Panc1 (cell line): ENCODE measurements around the gene ITGA11. TPM values are rescaled to one million over a fixed set of nuclear protein-coding genes. Genes with fewer than 3 reads are reported as not detected.

ENCODE experiments used
- ATAC-seq: fragments of 200-7000 bp; cut with Tn5 transposase; 2 replicates; pipeline ENCODE4 v1.9.1; 2020; ENCODE audit warnings: mild to moderate bottlenecking, moderate library complexity
- BruUV-seq: library from RNA; stranded (reverse); fragments of 400-500 nt; replicated peaks from 2 replicates; lab custom pipeline; 2021; lab: Mats Ljungman, UMichigan
- CTCF ChIA-PET: fragments of 300-600 bp; sonication (Branson Sonifier 250); formaldehyde crosslinking; loops from one replicate; lab custom pipeline; 2022; ENCODE audit warnings: antibody characterized with exemption; lab: Charles Lee
- POLR2A ChIA-PET: fragments of 300-600 bp; sonication (Branson Sonifier 250); formaldehyde crosslinking; loops from one replicate; lab custom pipeline; 2022; ENCODE audit warnings: antibody characterized with exemption; lab: Charles Lee
- DNase-seq: peaks from one replicate; pipeline ENCODE4 v3.0.0-alpha.2; 2010; ENCODE audit warnings: low read depth, low spot score
- H3K27ac ChIP-seq: 2 replicates; pipeline ENCODE4 v1.5.1; 2011; ENCODE audit warnings: mild to moderate bottlenecking, low read length, inconsistent platforms
- H3K27me3 ChIP-seq: fragments of 200-500 bp; sonication (Bioruptor generic); 2 replicates; pipeline ENCODE4 v1.6.0; 2014; ENCODE audit warnings: low read length, inconsistent platforms; ENCODE audit not compliant: control insufficient read depth, insufficient read depth
- H3K36me3 ChIP-seq: fragments of 200-500 bp; sonication (Bioruptor generic); 2 replicates; pipeline ENCODE4 v1.5.1; 2014; ENCODE audit warnings: inconsistent platforms, mild to moderate bottlenecking, low read length, moderate library complexity; ENCODE audit not compliant: control insufficient read depth, insufficient read depth
- H3K4me1 ChIP-seq: 2 replicates; pipeline ENCODE4 v1.5.1; 2011; ENCODE audit warnings: inconsistent platforms, mild to moderate bottlenecking, low read length, moderate library complexity; ENCODE audit not compliant: control insufficient read depth, insufficient read depth
- H3K4me3 ChIP-seq, 2 experiments: 2 replicates each; pipeline ENCODE4 v1.5.1; 2011 to 2012; ENCODE audit warnings: low read depth in 2 of 2, low read length in 2 of 2, mild to moderate bottlenecking in 2 of 2, inconsistent platforms in 1 of 2, moderate library complexity in 1 of 2
- H3K9me3 ChIP-seq: fragments of 200-500 bp; sonication (Bioruptor generic); 2 replicates; pipeline ENCODE4 v1.5.1; 2014; ENCODE audit warnings: low read depth, mild to moderate bottlenecking, inconsistent platforms, low read length, moderate library complexity; ENCODE audit not compliant: control insufficient read depth, insufficient read depth
- POLR2AphosphoS5 ChIP-seq: IDR thresholded peaks from 2 replicates; pipeline ENCODE4 v1.6.1; 2012; ENCODE audit warnings: mild to moderate bottlenecking, low read depth, low read length, moderate library complexity
- SIN3A ChIP-seq: IDR thresholded peaks from 2 replicates; pipeline ENCODE4 v1.6.1; 2012; ENCODE audit warnings: low read depth, mild to moderate bottlenecking, low read length, moderate library complexity, borderline replicate concordance; ENCODE audit not compliant: insufficient read depth
- TCF7L2 ChIP-seq: IDR thresholded peaks from 2 replicates; pipeline ENCODE4 v1.6.1; 2011; ENCODE audit warnings: mild to moderate bottlenecking, low read depth, low read length, inconsistent platforms
- in situ Hi-C: cut with HindIII; loops from 2 replicates; pipeline ENCODE4 v1.10.0; 2016; ENCODE audit warnings: low sequenced_read_pairs, low pct_unique_long_range_greater_than_20kb
- intact Hi-C: fragments of 100-400 bp; cut with micrococcal nuclease; formaldehyde crosslinking; loops from one replicate; pipeline ENCODE4 v1.10.0; 2022; ENCODE audit not compliant: unreplicated experiment
- total RNA-seq: library from RNA; stranded (reverse); gene quantifications from one replicate; pipeline ENCODE4 v1.2.1, GENCODE V29; 2021; ENCODE audit not compliant: unreplicated experiment
- TF ChIP-seq, protein P1 (sequence below): fragments of 450-650 bp; IDR thresholded peaks from 2 replicates; pipeline ENCODE4 v1.5.1; 2017; ENCODE audit warnings: mild to moderate bottlenecking
- TF ChIP-seq, protein P2 (sequence below), 2 experiments: IDR thresholded peaks; 2 replicates each; pipeline ENCODE4 v1.6.1; 2011 to 2012; ENCODE audit warnings: low read depth in 2 of 2, control low read depth in 1 of 2, low read length in 1 of 2, mild to moderate bottlenecking in 1 of 2, moderate library complexity in 1 of 2; ENCODE audit not compliant: insufficient read depth in 1 of 2

Gene ITGA11
- total RNA-seq, 1 experiment from 2014 or later: 0.28 TPM

GRCh38 chr15:68336516-68336915 is 95.4 kb downstream of the ITGA11 start:
- H3K36me3 ChIP-seq: no peaks in the 10 kb centered on the region
- intact Hi-C loops (no loop called here), in situ Hi-C loops (no loop called here)
- no TSS peak for BruUV-seq
- POLR2A ChIA-PET: no interaction called here
- ATAC-seq (no peak), DNase-seq (no peak)
- H3K27me3 ChIP-seq: no peaks in the 10 kb centered on the region
- no peak for TF ChIP-seq SIN3A
- TF ChIP-seq, protein P1, sequence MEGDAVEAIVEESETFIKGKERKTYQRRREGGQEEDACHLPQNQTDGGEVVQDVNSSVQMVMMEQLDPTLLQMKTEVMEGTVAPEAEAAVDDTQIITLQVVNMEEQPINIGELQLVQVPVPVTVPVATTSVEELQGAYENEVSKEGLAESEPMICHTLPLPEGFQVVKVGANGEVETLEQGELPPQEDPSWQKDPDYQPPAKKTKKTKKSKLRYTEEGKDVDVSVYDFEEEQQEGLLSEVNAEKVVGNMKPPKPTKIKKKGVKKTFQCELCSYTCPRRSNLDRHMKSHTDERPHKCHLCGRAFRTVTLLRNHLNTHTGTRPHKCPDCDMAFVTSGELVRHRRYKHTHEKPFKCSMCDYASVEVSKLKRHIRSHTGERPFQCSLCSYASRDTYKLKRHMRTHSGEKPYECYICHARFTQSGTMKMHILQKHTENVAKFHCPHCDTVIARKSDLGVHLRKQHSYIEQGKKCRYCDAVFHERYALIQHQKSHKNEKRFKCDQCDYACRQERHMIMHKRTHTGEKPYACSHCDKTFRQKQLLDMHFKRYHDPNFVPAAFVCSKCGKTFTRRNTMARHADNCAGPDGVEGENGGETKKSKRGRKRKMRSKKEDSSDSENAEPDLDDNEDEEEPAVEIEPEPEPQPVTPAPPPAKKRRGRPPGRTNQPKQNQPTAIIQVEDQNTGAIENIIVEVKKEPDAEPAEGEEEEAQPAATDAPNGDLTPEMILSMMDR: no peak
- TF ChIP-seq, protein P2, sequence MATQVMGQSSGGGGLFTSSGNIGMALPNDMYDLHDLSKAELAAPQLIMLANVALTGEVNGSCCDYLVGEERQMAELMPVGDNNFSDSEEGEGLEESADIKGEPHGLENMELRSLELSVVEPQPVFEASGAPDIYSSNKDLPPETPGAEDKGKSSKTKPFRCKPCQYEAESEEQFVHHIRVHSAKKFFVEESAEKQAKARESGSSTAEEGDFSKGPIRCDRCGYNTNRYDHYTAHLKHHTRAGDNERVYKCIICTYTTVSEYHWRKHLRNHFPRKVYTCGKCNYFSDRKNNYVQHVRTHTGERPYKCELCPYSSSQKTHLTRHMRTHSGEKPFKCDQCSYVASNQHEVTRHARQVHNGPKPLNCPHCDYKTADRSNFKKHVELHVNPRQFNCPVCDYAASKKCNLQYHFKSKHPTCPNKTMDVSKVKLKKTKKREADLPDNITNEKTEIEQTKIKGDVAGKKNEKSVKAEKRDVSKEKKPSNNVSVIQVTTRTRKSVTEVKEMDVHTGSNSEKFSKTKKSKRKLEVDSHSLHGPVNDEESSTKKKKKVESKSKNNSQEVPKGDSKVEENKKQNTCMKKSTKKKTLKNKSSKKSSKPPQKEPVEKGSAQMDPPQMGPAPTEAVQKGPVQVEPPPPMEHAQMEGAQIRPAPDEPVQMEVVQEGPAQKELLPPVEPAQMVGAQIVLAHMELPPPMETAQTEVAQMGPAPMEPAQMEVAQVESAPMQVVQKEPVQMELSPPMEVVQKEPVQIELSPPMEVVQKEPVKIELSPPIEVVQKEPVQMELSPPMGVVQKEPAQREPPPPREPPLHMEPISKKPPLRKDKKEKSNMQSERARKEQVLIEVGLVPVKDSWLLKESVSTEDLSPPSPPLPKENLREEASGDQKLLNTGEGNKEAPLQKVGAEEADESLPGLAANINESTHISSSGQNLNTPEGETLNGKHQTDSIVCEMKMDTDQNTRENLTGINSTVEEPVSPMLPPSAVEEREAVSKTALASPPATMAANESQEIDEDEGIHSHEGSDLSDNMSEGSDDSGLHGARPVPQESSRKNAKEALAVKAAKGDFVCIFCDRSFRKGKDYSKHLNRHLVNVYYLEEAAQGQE (IDR thresholded peaks at IDR 0.05; ENCODE audit: insufficient read depth in 1 of 2, low read depth in 2 of 2, low read length in 1 of 2): no peak
- no peak for TF ChIP-seq POLR2AphosphoS5
- TF ChIP-seq TCF7L2: no peak
- CTCF ChIA-PET: no interaction called here
- H3K4me1 ChIP-seq: no peaks in the 10 kb centered on the region
- H3K4me3 ChIP-seq: no peak overlapping the region
- H3K9me3 ChIP-seq: no peaks in the 10 kb centered on the region
- H3K27ac ChIP-seq: no peak overlapping the region

- POLR2A ChIA-PET: no interaction called here
- no TSS peak for BruUV-seq
- Histone ChIP-seq H3K27ac (no peak overlapping the region), H3K27me3 (no peaks in the 10 kb centered on the region), H3K4me1 (no peaks in the 10 kb centered on the region), H3K4me3 (no peak overlapping the region), H3K36me3 (no peaks in the 10 kb centered on the region), H3K9me3 (no peaks in the 10 kb centered on the region)
- no peak for TF ChIP-seq SIN3A
- CTCF ChIA-PET: no interaction called here
- DNase-seq (no peak), ATAC-seq (no peak)
- in situ Hi-C loops: no loop called here
- intact Hi-C loops: no loop called here
These were observed 96.3 kb downstream of the ITGA11 start for GRCh38 chr15:68335655-68336054.

DNA sequence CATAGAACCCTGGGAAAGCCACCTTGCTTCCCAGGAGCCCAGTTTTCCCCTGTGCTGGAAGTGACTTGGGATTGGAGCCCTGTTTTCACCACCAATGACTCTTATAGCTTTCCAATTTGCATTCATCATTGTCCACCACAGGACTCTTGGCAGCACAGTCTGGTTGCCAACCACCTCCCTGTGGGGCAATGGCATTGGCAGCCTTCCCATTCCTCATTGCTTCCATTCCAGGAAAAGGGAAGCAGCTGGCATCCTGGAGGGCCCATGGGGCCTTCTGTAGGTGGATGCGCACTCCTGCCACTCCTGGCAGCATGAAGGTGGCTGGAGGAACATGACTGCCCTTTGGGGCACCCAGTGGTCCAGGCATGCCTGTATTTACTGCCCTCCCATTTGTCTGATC is 96.7 kb downstream of the ITGA11 start:
- CTCF ChIA-PET: no interaction called here
- intact Hi-C loops: no loop called here
- H3K27ac ChIP-seq: no peak overlapping the region

More for the DNA sequence above, 96.7 kb downstream of the ITGA11 start:
- in situ Hi-C loops: no loop called here
- no TSS peak for BruUV-seq
- H3K36me3 ChIP-seq: no peaks in the 10 kb centered on the region
- POLR2A ChIA-PET: no interaction called here
- no peak for ATAC-seq
- no peak overlapping the region for H3K4me3 ChIP-seq
- no peaks in the 10 kb centered on the region for H3K27me3 ChIP-seq
- no peaks in the 10 kb centered on the region for H3K9me3 ChIP-seq
- no peaks in the 10 kb centered on the region for H3K4me1 ChIP-seq
- DNase-seq: no peak
- TF ChIP-seq, protein P1: no peak
- TF ChIP-seq SIN3A (no peak), TCF7L2 (no peak), POLR2AphosphoS5 (no peak)
- TF ChIP-seq, protein P2 (IDR thresholded peaks at IDR 0.05; ENCODE audit: insufficient read depth in 1 of 2, low read depth in 2 of 2, low read length in 1 of 2): no peak
